Kidney epithelial cell (primary cell): ENCODE data around the gene GRID2. TPM values are rescaled to one million over a fixed set of nuclear protein-coding genes. Genes with fewer than 3 reads are reported as not detected.

Source experiments
- DNase-seq: peaks from one replicate; pipeline ENCODE4 v3.0.0-alpha.2; 2010; ENCODE audit warnings: low read depth
- H3K27me3 ChIP-seq: 2 replicates; pipeline ENCODE4 v1.6.0; 2011; ENCODE audit warnings: low read length; ENCODE audit not compliant: control insufficient read depth, insufficient read depth
- H3K36me3 ChIP-seq: 2 replicates; pipeline ENCODE4 v1.5.1; 2011; ENCODE audit warnings: low read length; ENCODE audit not compliant: control insufficient read depth, insufficient read depth
- H3K4me3 ChIP-seq: 2 replicates; pipeline ENCODE4 v1.5.1; 2011; ENCODE audit warnings: low read depth, mild to moderate bottlenecking, control low read depth, low read length
- total RNA-seq: library from RNA; depleted of rRNA; stranded (reverse); fragments of >200 nt; gene quantifications from 2 replicates; pipeline ENCODE4 v1.2.3, GENCODE V29; 2015
- TF ChIP-seq, protein P1 (sequence below): IDR thresholded peaks from 2 replicates; pipeline ENCODE4 v1.5.1; 2011; ENCODE audit warnings: mild to moderate bottlenecking, moderate library complexity, low read length, control low read depth, inconsistent platforms; ENCODE audit not compliant: insufficient read depth, poor library complexity, severe bottlenecking

Gene GRID2
- total RNA-seq, 1 donor from 2014 or later, result not detected

DNA sequence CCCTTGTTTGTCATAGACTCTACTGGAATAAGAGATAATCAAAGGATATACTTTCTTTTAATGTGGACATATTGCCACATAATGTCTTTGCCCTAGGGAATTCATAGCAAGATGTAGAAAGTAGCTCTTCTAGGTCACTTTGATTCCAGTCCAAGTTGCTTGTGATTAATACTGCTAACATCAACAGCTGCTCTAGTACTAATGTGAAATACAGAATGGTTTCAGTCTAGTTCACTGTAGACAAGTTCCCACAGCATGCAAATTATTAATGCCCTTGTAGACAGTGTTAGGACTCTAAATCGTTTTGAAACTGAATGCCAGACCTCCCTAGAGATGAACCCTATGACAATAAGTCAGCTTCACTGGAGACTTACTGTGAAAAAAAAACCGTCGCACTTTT lies 1030.2 kb downstream of the GRID2 start:
- TF ChIP-seq, protein P1, sequence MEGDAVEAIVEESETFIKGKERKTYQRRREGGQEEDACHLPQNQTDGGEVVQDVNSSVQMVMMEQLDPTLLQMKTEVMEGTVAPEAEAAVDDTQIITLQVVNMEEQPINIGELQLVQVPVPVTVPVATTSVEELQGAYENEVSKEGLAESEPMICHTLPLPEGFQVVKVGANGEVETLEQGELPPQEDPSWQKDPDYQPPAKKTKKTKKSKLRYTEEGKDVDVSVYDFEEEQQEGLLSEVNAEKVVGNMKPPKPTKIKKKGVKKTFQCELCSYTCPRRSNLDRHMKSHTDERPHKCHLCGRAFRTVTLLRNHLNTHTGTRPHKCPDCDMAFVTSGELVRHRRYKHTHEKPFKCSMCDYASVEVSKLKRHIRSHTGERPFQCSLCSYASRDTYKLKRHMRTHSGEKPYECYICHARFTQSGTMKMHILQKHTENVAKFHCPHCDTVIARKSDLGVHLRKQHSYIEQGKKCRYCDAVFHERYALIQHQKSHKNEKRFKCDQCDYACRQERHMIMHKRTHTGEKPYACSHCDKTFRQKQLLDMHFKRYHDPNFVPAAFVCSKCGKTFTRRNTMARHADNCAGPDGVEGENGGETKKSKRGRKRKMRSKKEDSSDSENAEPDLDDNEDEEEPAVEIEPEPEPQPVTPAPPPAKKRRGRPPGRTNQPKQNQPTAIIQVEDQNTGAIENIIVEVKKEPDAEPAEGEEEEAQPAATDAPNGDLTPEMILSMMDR, result no peak
- DNase-seq, result no peak
- H3K36me3 ChIP-seq, result no peaks in the 10 kb centered on the region
- H3K27me3 ChIP-seq, result no peaks in the 10 kb centered on the region
- H3K4me3 ChIP-seq, result no peak overlapping the region

DNA sequence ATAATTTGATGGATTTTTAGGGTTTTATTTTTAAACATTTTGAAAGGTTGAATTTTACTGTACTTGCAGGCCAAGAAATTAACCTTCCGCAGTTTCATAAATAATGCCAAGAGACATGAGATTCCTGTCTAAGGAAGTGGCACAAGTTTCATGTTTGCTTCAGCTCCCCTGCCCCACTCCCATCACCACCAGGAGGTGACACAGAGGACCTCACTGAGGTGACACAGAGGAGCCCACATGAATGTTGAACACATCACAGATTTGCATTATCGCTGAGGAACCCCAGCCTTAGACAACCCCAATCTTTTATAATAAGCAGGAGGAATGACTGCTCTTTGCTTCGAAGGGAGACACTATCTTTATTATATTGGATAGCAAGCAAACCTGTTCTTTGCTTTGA lies 1033.4 kb downstream of the GRID2 start:
- Histone ChIP-seq H3K36me3 (no peaks in the 10 kb centered on the region), H3K27me3 (no peaks in the 10 kb centered on the region), H3K4me3 (no peak overlapping the region)
- DNase-seq, result no peak
- TF ChIP-seq, protein P1, result no peak

DNA sequence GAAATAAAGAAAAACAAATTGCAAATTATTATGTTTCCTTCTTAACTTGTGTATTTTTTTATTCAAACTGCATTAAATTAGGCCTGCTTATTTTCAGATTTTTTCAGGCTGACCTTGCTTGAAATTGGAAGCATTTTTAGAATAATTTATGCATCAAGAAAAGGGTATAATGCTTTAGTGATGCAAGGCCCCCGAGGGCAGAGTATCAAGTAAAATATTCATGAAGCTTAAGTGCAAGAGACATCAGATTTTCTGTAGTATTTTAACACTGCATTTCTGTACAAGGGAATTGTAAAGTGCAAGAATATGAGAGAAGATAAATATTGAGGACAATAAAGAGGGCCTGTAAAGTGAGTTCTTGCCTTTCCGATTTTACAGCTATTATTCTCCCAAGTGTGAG lies 1039.0 kb downstream of the GRID2 start:
- no peak overlapping the region for H3K4me3 ChIP-seq
- no peak for DNase-seq
- H3K36me3 ChIP-seq, result no peaks in the 10 kb centered on the region
- TF ChIP-seq, protein P1, result no peak
- H3K27me3 ChIP-seq, result no peaks in the 10 kb centered on the region

DNA sequence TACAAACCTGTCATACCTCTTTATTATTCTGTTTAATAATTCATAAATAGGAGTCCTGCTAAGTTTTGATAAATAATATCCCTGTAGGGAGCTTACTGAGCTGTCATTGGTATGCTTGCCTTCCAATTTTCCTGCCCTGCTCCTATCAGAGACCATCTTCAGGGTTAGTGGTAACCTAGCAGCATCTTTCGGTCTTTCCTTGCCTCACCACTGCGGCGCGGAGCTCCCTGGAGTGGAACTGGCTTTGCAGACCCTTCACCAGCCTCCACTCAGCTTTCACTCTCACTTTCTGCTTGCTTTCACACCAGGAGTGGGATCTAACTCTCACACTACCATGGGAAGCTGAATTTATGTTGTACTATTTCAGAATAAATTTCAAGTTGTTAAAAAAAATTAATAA lies 1043.1 kb downstream of the GRID2 start:
- Histone ChIP-seq H3K27me3 (no peaks in the 10 kb centered on the region), H3K4me3 (no peak overlapping the region), H3K36me3 (no peaks in the 10 kb centered on the region)
- TF ChIP-seq, protein P1, result no peak
- no peak for DNase-seq

DNA sequence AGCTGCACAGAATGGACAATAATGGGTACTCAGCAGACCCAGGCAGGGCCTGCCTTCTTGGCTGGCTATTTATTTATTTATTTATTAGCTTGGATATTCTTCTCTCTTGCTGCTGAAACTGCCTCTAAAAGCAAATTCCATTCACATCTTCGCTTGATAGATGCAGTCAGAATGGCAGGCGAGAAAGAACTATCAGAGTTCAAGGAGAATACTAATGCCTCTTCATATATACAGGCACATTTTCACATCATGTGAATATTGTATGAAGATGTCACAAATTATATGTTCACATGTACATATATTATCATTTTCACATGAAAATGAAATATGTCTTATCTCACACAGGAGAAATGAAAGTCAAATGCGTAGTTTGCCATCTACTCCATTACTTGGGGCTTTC lies 1045.1 kb downstream of the GRID2 start:
- Histone ChIP-seq H3K4me3 (no peak overlapping the region), H3K36me3 (no peaks in the 10 kb centered on the region), H3K27me3 (no peaks in the 10 kb centered on the region)
- DNase-seq, result no peak
- TF ChIP-seq, protein P1, result no peak

DNA sequence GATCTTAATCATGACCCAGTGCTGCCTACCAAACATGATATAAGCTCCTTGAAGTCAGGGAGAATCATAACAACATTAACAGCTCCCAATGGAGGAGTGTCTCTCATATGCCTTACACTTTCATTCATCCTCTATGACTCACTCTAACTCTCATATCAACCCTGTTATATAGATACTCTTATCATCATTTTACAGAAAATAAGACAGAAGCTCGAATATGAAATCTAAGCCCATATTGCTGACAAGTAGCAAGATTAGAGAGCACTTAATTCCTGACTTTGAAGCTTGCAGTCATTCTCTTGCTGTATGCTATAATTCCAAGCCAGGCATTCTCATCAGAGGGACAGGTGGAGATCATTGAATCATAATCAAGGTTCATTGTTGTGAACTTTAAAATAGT lies 1048.1 kb downstream of the GRID2 start:
- TF ChIP-seq, protein P1, result no peak
- Histone ChIP-seq H3K27me3 (no peaks in the 10 kb centered on the region), H3K4me3 (no peak overlapping the region), H3K36me3 (no peaks in the 10 kb centered on the region)
- DNase-seq, result no peak
